ENCODE measurements around the gene G6PD.
A peak's percentile ranks its signal among the peaks of the same experiment; 100 is the strongest.
"Not testable (repeated sequence)": the region's sequence is repeated elsewhere in the genome, so short reads cannot be mapped to it uniquely, and the experiment has no call there.

G6PD gene

GRCh38 chrX:154546354-154547244 lies at the start of gene G6PD:
Gene G6PD, minus strand, starts transcription at chrX:154546846. Its CDS starts 691 bp downstream, at chrX:154546155.
- DNase-seq, result peak; percentile 56 to 60

DNA sequence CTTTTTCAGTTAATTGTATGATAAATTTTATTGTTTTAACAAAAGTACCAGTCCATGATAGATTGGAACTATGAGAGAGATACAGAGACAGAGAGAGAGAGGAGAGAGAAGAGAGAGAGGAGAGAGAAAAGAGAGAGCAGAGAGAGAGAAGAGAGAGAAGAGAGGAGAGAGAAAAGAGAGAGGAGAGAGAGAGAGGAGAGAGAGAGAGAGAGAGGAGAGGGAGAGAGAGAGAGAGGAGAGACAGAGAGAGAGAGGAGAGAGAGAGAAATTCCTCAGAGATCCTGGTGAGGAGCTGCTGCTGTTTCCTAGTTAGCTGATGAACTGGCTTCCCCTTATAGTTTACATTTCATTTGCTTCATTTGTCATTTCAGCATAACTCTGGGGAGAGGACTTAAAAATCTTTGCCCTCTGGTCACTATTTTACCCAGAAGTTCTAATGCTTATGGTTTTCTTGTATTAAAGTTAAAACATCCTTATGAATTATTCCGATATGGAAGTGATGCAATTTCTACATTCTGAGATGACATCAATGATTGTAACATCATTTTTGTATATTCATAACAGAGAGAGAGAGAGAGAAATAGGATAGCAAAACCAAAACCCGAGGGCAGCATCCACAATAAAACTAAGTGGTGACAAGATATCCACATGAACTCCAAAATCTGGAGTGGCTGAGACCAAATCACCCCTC lies 49.1 kb upstream of the G6PD start:
- peak in 1 of 2 donors; percentile 16 for DNase-seq

DNA sequence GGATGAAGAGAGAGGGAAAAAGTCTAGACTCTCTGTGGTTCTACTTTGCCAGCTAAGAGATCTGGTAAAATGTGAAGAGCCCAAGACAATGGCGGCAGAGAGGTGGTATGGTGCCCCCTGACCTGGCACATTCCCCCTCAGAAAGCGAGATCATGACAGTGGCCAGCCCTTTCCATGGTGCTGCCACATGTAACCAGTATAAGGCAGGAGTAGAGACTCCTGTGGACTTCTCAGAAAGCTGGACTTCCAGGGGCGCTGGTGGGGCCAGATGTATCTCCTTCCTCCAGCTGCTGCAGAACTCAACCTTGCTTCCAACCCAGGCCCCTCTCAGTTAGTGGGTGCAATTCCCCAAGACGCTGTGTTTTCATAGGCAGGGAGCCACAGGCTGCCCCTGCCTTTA lies 47.8 kb upstream of the G6PD start:
- no peak for DNase-seq

DNA sequence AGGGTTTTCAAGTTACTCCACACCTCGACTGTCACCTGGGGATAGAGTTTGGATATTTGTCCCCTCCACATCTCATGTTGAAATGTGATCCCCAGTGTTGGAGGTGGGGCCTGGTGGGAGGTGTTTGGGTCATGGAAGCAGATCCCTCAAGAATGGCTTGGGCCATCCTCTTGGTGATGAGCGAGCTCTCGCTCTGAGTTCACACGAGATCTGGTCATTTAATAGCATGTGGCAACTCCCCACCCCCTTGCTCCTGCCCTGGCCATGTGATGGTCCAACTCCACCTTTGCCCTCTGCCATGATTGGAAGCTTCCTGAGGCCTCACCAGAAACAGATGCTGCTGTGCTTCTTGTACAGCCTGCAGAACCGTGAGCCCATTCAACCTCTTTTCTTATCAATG lies 46.6 kb upstream of the G6PD start:
- no peak for DNase-seq

DNA sequence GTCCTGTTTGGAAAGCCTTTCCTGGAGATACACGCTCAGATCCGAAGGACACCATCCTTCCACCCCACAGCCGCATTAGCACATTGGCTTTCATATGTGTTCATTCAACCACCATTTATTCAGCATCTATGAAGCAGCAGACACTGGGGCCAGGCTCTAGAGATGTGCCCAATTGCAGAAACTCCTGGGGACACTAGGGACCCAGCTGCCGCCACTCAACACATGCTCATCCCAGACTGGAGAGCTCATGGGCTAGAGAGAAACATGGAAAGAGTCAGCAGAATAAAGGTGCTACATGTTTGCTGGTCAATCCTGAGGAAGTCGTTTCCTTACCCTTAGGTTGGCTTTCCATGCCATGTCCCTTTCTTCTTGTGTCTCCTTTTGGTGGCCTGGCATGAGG lies 45.9 kb upstream of the G6PD start:
- DNase-seq, result no peak

DNA sequence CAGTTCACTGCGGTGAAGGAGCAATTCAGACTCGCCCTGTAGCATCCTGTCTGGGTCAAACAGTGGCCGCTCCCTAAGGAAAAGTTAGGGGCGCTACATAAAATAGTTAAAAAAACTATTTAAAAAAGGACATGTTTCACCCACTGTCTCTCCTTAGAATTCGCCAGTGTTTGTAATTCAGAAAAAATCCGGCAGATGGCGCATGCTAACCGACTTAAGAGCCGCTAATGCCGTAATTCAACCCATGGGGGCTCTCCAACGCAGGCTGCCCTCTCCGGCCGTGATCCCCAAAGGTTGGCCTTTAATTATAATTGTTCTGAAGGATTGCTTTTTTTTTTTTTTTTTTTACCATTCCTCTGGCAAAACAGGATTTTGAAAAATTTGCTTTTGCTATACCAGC lies 43.8 kb upstream of the G6PD start:
- DNase-seq, result not testable (repeated sequence)

DNA sequence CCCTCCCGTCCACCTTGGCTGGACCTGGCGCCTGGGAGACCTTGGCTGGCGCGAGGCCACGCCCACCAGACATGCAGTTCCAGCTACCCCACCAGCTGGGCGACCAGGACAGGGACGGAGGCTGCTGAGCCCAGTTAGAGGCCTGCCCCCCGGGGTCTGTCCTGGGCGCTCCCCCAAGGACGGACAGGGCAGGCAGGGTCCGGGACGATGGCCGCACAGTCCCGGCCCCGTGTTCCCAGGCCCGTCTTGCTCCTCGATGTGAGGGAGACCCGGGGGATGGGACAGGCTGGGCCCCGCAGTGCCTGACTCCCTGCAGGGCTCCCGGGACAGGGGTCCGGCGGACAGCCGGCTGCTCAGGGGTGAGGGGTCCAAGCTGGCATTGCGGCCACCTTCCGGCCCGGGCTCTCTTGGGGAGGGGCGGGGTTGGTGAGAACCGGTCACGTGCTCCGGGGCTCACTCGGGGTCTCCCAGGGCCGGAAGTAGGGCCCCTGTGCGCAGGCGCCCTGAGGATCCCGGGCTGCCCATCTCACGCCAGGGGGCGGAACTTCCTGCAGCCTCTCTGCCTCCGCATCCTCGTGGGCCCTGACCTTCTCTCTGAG lies 38.0 kb upstream of the G6PD start, which contains the start of gene CTAG1A:
TSS of gene CTAG1A (plus strand) at position 549 of the 599 bp plus-strand sequence. CDS start 74 bp downstream, outside the sequence.
- not testable (repeated sequence) for DNase-seq

- not testable (repeated sequence) for DNase-seq
These were observed 36.3 kb upstream of the G6PD start for GRCh38 chrX:154582994-154583393.

GRCh38 chrX:154575076-154575475 lies 28.4 kb upstream of the G6PD start:
- not testable (repeated sequence) for DNase-seq

DNA sequence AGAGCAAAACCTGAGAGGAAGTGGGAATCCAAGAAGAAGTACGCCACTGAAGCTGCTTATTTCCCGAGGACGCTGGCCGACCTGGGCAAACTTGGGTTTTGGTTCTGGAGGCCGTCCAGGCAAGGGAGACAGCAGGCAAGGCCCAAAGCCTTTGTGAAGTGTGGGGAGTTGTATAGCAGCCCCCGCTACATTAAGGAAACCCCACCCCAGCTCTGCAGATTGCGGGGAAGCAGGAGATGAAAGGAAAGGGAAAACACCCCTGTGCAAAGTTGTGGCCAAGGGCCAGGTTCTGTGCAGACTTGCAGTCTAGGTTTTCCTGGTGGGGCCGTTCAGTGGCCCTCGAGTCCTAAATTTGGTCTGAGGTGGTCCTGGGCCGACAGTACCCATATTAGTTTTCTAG lies 26.4 kb upstream of the G6PD start:
- not testable (repeated sequence) for DNase-seq

- DNase-seq, result not testable (repeated sequence)
These were observed 23.7 kb upstream of the G6PD start for GRCh38 chrX:154570361-154570760.

DNA sequence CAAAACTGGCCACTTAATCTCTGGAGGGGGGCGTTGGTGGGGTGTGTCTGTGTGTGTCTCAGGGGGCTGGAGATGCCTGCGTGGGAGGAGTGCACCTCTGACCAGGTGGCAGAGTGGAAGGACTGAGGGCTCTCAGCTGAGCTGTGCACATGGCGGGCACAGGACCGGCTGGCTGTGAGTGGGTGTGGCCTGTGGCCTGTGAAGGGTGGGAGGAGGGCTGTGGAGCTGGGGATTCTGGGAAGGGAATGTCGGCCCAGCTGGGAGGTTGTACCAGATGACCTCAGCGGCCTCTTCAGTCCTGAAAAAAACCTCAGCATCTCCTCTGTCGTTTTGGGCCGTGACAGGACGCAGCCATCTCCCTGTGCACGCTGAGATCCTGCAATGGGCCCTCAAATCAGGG lies 15.6 kb upstream of the G6PD start:
- DNase-seq, result not testable (repeated sequence)

- DNase-seq, result not testable (repeated sequence)
These were observed 13.7 kb upstream of the G6PD start for GRCh38 chrX:154560326-154560725.

- DNase-seq, result not testable (repeated sequence)
These were observed 12.2 kb upstream of the G6PD start for GRCh38 chrX:154558896-154559295.

GRCh38 chrX:154558060-154558690 lies 11.5 kb upstream of the G6PD start:
- DNase-seq, result not testable (repeated sequence)

DNA sequence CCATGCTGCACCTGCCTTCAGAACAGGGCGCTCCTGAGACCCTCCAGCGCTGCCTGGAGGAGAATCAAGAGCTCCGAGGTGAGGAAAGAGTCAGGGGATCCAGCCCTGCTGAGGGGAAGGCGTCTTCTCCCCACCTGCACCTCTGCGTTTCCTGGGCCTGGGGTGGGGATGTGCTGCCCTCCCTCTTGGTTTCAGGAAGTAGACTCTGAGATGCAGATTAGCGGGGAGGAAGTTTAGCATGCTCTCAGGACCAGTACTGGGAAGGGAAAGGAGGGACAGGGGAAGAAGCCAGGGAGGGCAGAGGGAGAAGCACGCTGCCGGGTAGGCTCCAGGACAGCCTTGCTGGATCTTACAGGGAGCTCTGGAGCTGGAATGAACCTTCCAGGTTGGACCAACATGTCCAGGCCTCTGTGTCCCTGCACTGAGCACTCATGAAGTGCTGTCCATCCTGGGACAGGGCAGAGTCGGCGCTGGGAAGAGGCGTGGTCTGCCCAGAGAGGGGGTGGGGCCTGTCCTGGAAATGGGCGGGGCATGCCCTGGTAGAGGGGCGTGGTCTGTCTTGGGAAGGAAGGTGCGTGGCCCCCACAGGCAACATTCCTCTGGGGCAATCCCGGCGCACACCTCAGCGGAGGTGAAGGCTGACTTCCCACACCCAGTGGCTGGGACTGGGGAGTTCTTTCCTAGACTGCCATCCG lies 5.6 kb upstream of the G6PD start:
- not testable (repeated sequence) for DNase-seq

GRCh38 chrX:154549766-154550165 lies 3.1 kb upstream of the G6PD start:
- DNase-seq, result no peak

DNA sequence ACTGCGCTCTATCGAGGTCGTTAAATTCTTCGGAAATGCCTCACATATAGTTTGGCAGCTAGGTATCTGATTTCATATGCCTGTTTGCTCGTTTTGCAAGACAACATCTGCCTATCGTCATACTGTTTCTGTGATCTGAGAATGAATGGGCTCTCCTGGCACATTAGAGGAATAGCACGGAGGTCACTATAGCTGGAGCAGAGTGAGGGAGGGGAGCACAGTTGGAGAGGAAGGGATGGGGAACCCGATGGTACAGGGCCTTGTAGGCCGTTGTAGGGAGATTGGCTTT lies 1.3 kb upstream of the G6PD start:
- no peak for DNase-seq

DNA sequence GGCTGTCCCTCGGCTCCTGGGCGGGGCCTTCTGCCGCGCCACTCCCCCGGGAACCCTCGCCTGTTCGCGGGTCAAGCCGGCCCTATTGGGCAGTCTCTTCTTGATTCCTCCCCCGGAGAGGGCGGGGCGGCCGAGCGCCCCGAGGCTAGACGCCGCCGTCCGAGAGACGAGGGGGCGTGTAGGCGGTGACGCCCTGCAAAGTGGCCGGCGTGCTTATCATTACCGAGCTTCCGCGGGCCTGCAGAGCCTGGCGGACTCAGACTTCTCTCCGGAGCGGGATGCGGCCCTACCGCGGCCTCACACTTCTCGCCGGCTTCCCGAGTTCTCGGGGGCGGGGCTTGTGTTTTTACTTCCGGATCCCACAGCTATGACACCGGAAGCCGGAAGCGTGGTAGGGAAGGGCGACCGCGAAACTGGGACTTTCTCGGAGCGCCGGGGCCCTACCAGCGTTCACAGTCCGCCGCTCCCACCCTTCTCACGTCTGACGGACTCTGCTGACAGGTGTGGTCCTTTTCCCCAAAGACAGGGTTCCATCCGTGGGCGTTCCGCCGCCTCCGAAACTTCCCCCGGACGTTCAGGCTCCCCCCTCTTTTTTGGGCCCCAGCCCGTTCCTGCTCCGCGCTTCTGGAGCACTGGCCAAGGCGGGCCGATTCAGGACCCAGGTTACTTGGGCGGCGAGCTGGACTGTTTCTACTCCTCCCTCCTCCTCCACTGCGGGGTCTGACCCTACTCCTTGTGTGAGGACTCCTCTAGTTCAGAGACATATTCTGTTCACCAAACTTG lies 790 bp upstream of the G6PD start, which contains the start of gene IKBKG:
TSS of gene IKBKG (plus strand) at position 376 of the 783 bp plus-strand sequence. CDS start 4,383 bp downstream, outside the sequence.
- peak; percentile 82 to 83 for DNase-seq

GRCh38 chrX:154545673-154546274 lies 872 bp downstream of the G6PD start:
- no peak for DNase-seq

Data from inflammatory macrophage treated with lipopolysaccharide for 1 hour (primary cell).